ENCODE results near the gene CACNG6.

- TF ChIP-seq CTCF (IDR thresholded peaks at IDR 0.05; ENCODE audit: low read length), result no peak
- TF ChIP-seq EZH2 (IDR thresholded peaks at IDR 0.05; ENCODE audit: borderline replicate concordance, low read length), result no peak
These were observed 19.8 kb upstream of the CACNG6 start for GRCh38 chr19:53971673-53972072.

Measured in OCI-LY1 (cell line).